ENCODE data around the gene CLIP1. TPM values are rescaled to one million over a fixed set of nuclear protein-coding genes. Genes with fewer than 3 reads are reported as not detected.

CLIP1 gene
- polyA plus RNA-seq, 3 donors, result 6.7 to 50.9 (median 12.9) TPM

DNA sequence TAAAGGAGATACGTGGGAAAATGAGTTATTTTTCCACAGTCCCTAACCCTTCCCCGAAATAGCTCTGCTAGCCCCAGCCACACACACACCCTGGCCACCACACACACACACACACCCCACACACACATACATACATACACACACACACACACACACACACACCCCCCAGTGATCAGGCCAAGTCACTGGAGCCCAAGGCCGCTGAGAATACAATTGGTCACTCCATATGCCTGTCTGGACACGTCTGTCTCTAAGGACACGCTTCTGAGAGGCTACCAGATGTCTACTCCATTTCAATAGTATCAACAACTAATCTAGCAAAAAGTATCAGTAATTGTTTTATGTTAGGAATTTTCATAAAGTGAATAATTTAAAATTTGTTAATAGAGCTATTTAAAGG lies 183.6 kb downstream of the CLIP1 start:
- peaks cover 5% of the 10 kb centered on the region for H3K4me1 Mint-ChIP-seq
- no peaks in the 10 kb centered on the region for H3K9me3 ChIP-seq (replicated peaks in 1 of 2; ENCODE audit: control insufficient read depth in 1 of 2, insufficient read depth in 1 of 2, low read length in 2 of 2)
- H3K9ac ChIP-seq (ENCODE audit: insufficient read depth, low read length, poor library complexity, severe bottlenecking), result no peak overlapping the region
- H3K27ac ChIP-seq (ENCODE audit: low read depth in 1 of 2, low read length in 2 of 2), result no peak overlapping the region
- H3K27me3 ChIP-seq (ENCODE audit: control insufficient read depth in 2 of 2, insufficient read depth in 2 of 2, low read length in 2 of 2), result no peaks in the 10 kb centered on the region
- no peaks in the 10 kb centered on the region for H4K20me1 ChIP-seq (ENCODE audit: insufficient read depth, low read length)
- TF ChIP-seq, protein P1, sequence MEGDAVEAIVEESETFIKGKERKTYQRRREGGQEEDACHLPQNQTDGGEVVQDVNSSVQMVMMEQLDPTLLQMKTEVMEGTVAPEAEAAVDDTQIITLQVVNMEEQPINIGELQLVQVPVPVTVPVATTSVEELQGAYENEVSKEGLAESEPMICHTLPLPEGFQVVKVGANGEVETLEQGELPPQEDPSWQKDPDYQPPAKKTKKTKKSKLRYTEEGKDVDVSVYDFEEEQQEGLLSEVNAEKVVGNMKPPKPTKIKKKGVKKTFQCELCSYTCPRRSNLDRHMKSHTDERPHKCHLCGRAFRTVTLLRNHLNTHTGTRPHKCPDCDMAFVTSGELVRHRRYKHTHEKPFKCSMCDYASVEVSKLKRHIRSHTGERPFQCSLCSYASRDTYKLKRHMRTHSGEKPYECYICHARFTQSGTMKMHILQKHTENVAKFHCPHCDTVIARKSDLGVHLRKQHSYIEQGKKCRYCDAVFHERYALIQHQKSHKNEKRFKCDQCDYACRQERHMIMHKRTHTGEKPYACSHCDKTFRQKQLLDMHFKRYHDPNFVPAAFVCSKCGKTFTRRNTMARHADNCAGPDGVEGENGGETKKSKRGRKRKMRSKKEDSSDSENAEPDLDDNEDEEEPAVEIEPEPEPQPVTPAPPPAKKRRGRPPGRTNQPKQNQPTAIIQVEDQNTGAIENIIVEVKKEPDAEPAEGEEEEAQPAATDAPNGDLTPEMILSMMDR (IDR thresholded peaks at IDR 0.05), result no peak
- peaks cover 0 to 5% (median 0%) of the 10 kb centered on the region in 3 donors for H3K27me3 Mint-ChIP-seq (ENCODE audit: low read depth in 3 of 3)
- intact Hi-C loops (cut with micrococcal nuclease), result no loop called here
- H2AFZ ChIP-seq (ENCODE audit: insufficient read depth, low read depth, low read length, poor library complexity, severe bottlenecking), result no peak overlapping the region
- DNase-seq, result no peak
- no peaks in the 10 kb centered on the region for H3K79me2 ChIP-seq (ENCODE audit: insufficient read depth, low read length)
- no peak overlapping the region for H3K4me3 Mint-ChIP-seq
- H3K27ac Mint-ChIP-seq, result peak overlapping the region in 2 of 7 donors; percentile 13 to 31
- peaks cover 63 to 81% of the 10 kb centered on the region in 2 donors for H3K36me3 Mint-ChIP-seq
- WGBS (ENCODE audit: insufficient coverage), result no CpG with 5 or more reads among the region's 5 CpGs
- H3K36me3 ChIP-seq (replicated peaks in 1 of 2; ENCODE audit: control insufficient read depth in 1 of 2, insufficient read depth in 2 of 2, low read length in 2 of 2), result peaks cover 63 to 98% of the 10 kb centered on the region in 2 donors
- H3K4me3 ChIP-seq (replicated peaks in 1 of 3; ENCODE audit: low read depth in 2 of 3, low read length in 3 of 3), result no peak overlapping the region
- no peaks in the 10 kb centered on the region for H3K4me1 ChIP-seq (ENCODE audit: control insufficient read depth in 1 of 2, insufficient read depth in 2 of 2, low read length in 2 of 2)
- no peaks in the 10 kb centered on the region for H3K9me3 Mint-ChIP-seq
- H3K4me2 ChIP-seq (replicated peaks; ENCODE audit: extremely low read depth, low read length, poor library complexity, severe bottlenecking), result no peak overlapping the region

DNA sequence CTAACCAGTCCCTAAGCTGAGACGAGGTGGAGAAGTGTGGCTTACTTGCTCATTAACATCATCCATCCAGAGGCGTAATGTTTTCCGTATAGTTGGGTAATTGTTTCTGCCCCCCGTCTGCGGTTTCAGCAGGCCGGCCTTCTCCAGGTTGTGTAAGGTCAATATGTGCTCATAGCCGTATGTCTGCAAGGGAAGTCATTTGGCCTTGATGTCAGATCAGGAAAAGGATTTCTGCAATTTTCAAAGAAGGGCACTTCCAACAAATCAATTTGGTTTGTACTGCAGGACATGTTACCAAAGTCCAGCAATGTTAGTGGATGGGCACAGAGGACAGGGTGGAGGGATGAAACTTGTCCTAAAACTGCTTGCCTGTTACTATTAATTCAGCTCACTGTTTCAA lies 186.7 kb downstream of the CLIP1 start:
- no peaks in the 10 kb centered on the region for H3K9me3 Mint-ChIP-seq
- Histone ChIP-seq H4K20me1 (ENCODE audit: insufficient read depth, low read length) (no peaks in the 10 kb centered on the region), H3K9me3 (replicated peaks in 1 of 2; ENCODE audit: control insufficient read depth in 1 of 2, insufficient read depth in 1 of 2, low read length in 2 of 2) (no peaks in the 10 kb centered on the region), H3K79me2 (ENCODE audit: insufficient read depth, low read length) (no peaks in the 10 kb centered on the region), H3K27me3 (ENCODE audit: control insufficient read depth in 2 of 2, insufficient read depth in 2 of 2, low read length in 2 of 2) (no peaks in the 10 kb centered on the region), H3K4me3 (replicated peaks in 1 of 3; ENCODE audit: low read depth in 2 of 3, low read length in 3 of 3) (no peak overlapping the region), H3K4me1 (ENCODE audit: control insufficient read depth in 1 of 2, insufficient read depth in 2 of 2, low read length in 2 of 2) (no peaks in the 10 kb centered on the region), H3K27ac (ENCODE audit: low read depth in 1 of 2, low read length in 2 of 2) (no peak overlapping the region), H3K36me3 (replicated peaks in 1 of 2; ENCODE audit: control insufficient read depth in 1 of 2, insufficient read depth in 2 of 2, low read length in 2 of 2) (peaks cover 76 to 98% of the 10 kb centered on the region in 2 donors), H2AFZ (ENCODE audit: insufficient read depth, low read depth, low read length, poor library complexity, severe bottlenecking) (no peak overlapping the region), H3K9ac (ENCODE audit: insufficient read depth, low read length, poor library complexity, severe bottlenecking) (no peak overlapping the region), H3K4me2 (replicated peaks; ENCODE audit: extremely low read depth, low read length, poor library complexity, severe bottlenecking) (no peak overlapping the region)
- peak overlapping the region in 6 of 7 donors; percentile 2 to 80 (median 36) for H3K27ac Mint-ChIP-seq
- WGBS (ENCODE audit: insufficient coverage), result 0% methylated on average over 1 of the region's 7 CpGs
- TF ChIP-seq, protein P1 (IDR thresholded peaks at IDR 0.05), result no peak
- no peak overlapping the region for H3K4me3 Mint-ChIP-seq
- H3K4me1 Mint-ChIP-seq, result peaks cover 5% of the 10 kb centered on the region
- intact Hi-C loops (cut with micrococcal nuclease), result no loop called here
- DNase-seq, result peak; percentile 15 to 44 (median 27)
- H3K27me3 Mint-ChIP-seq (ENCODE audit: low read depth in 3 of 3), result peaks cover 0 to 5% (median 0%) of the 10 kb centered on the region in 3 donors
- H3K36me3 Mint-ChIP-seq, result peaks cover 77 to 84% of the 10 kb centered on the region in 2 donors
